Measurements from ENCODE around the gene NMNAT2.

The NMNAT2 gene

DNA sequence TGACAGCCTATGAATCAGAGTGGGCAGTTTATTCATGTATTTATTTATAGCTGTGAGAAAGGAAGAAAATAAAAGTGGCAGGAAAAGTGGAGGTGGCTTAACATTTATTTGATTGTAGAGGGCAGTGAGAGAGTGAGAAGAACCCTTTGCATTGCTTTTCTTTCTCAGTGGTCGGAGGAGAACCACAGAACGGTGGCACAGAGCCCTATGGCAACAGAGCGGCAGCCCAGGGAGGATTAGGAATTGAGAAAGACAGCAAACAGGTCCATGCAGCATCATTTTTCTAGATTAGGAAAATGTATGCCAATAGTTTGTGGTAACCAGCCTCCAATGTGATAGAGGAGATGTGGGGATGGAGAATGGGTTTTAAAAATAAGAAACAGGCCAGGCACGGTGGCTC, 53.1 kb downstream of the NMNAT2 start:
- no peak for DNase-seq (ENCODE audit: low read depth)

- no peak for DNase-seq (ENCODE audit: low read depth)
Observed at GRCh38 chr1:183363972-183364371, 54.2 kb downstream of the NMNAT2 start.

- DNase-seq (ENCODE audit: low read depth), result no peak
Observed at GRCh38 chr1:183361081-183361480, 57.1 kb downstream of the NMNAT2 start.

- no peak for DNase-seq (ENCODE audit: low read depth)
Observed at GRCh38 chr1:183360473-183360872, 57.7 kb downstream of the NMNAT2 start.

- DNase-seq (ENCODE audit: low read depth), result no peak
Observed at GRCh38 chr1:183356534-183357182, 61.5 kb downstream of the NMNAT2 start.

DNA sequence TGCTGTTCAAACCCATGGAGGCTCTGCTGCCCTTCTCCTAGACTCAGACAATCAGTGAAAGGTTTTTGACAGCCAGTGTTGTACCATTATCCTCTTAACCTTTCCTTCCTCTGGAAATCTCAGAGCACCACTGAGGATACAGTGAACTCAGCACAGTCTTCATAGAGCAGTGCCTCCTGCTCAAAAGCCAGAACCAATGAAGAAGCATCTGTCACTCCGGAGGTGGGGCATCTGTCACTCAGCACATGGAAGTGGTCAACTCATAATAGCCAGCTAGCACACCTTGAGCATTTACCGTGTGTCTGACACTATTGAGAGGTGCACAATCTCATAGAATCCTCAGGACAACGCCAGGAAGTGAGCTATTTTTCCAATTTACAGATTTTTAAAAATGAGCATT, 62.4 kb downstream of the NMNAT2 start:
- DNase-seq (ENCODE audit: low read depth), result no peak

DNA sequence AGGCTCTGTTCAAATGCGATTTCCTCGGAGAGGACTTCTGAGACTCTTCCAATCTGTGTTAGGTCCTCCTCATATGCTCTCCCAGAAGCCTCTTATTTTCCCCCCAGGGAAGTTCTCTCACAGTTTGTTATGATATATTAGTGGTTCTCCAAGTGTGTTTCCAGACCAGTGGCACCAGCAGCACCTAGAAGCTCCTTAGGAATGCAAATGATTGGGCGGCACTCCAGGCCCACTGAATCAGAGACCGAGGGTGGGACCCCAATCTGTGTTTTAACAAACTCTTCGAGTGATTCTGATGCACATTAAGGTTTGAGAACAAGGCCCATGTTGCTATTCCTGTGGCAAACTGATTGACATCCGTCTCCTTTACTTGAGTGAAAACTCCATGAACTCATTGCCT, 63.0 kb downstream of the NMNAT2 start:
- DNase-seq (ENCODE audit: low read depth), result no peak

GRCh38 chr1:183353597-183353996, 64.6 kb downstream of the NMNAT2 start:
- no peak for DNase-seq (ENCODE audit: low read depth)

DNA sequence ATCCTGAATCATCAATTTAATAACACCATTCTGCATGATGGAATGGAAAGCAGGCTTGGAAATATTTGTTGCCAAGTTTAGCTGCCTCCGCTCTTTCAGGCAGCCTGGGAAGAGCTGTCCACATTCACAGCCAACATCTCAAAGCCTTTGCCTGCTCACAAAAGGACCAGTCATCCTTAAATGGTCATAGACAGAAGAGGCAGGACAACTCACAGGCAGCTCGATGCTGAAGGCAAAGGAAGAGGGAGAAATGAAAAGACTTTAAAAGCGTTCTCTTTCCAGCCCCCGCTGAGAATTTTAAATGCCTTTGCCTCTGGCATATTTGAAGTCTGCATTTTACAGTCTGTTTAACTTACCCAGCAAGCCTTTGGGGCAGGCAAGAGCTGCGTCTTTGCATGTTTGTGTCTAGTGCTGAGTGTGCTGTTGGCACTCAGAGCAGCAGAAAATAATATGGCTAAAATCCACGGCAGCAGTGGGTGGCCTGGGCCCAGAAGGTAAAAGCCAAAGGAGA, 68.9 kb downstream of the NMNAT2 start:
- DNase-seq (ENCODE audit: low read depth), result no peak

GRCh38 chr1:183346276-183346732, 71.9 kb downstream of the NMNAT2 start:
- DNase-seq (ENCODE audit: low read depth), result no peak

DNA sequence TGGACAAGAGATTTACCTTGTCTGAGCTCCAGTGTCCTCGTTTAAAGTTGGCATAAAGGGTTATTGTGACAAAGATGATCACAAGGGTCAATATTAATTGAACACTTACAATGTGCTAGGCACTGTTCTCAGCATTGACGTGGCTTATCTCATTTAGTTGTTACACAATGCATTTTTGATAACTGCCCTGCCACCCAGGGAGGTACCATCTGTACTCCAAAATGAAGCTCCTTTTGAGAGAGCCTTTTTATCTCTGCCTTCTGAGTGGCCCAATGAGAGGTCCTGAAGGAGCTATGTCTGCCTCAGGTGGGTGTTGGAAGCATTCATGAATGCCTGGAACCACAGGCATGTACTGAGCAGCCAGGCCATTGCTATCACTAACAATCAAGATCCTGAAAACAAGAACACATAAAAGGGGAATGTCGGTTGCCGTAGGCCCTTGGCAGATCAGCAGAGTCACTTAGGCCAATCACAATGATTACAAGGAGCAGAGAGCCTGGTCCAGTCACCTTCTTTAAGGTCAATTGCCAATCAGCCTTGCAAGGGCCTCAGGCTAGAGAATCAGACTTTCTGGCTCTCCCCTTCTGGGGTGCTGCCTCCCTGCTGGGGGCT, 78.5 kb downstream of the NMNAT2 start:
- no peak for DNase-seq (ENCODE audit: low read depth)

GRCh38 chr1:183331091-183331742, 87.0 kb downstream of the NMNAT2 start:
- no peak for DNase-seq (ENCODE audit: low read depth)

GRCh38 chr1:183330335-183330734, 87.8 kb downstream of the NMNAT2 start:
- no peak for DNase-seq (ENCODE audit: low read depth)

- no peak for DNase-seq (ENCODE audit: low read depth)
Observed at GRCh38 chr1:183328371-183328770, 89.8 kb downstream of the NMNAT2 start.

GRCh38 chr1:183327434-183328290, 90.5 kb downstream of the NMNAT2 start:
- no peak for DNase-seq (ENCODE audit: low read depth)

DNA sequence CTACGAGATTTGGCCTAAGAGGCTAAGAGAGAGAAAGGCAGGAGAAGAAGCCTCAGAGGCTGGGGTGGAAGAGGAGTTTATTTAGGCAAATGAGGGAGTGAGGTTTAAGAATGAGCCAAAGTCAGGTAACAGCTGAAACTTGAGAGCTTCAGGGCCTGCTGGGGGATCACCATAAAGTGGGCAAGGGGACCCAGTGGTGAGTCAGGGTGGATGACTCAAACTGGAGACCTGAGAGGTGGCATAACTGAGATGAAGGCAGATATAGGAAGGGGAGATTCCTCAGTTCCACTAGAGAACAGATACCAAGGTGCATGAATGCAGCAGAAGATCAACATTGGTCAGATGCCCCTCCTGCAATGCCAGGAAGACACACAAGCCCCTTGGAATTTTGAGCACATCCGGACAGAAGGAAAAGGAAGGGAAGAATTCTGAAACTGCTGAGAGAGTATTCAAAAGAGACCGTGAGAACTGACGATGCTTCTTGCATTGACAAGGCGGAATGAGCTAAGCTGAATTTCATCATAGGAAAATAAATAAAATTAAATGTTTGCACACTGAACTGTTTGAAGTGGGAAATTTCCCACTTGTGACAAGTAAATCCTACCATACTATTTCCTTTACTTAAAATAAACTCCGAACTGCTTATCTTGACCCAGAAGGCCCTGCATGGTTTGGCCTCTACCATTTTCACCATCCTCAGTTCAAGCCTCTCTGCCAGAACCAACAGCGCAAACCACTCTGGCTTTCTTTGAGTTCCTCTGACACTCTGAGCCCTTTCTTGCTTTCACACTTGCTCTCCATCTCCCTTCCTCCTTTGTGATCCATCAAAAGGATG, 94.1 kb downstream of the NMNAT2 start:
- peak; percentile 14 for DNase-seq (ENCODE audit: low read depth)

GRCh38 chr1:183319606-183320005, 98.6 kb downstream of the NMNAT2 start:
- no peak for DNase-seq (ENCODE audit: low read depth)

DNA sequence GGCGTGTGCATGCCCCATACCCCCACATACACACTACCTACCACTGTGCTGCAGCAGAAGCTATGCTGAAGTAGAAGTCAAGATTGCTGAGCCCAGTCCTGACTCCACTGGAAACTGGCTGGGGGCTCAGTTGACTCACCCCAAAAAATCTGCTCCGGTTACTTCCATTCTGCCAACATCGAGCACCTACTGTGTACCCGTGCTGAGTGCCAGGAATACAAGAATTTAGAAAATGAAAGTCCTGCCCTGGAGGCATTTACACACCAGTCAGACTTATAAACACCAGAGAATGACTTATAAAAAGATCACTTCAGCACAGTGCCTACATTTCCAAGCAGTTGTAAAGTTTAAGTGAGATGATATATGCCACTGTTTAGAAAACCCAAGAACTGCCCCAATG, 99.1 kb downstream of the NMNAT2 start:
- DNase-seq (ENCODE audit: low read depth), result no peak

DNA sequence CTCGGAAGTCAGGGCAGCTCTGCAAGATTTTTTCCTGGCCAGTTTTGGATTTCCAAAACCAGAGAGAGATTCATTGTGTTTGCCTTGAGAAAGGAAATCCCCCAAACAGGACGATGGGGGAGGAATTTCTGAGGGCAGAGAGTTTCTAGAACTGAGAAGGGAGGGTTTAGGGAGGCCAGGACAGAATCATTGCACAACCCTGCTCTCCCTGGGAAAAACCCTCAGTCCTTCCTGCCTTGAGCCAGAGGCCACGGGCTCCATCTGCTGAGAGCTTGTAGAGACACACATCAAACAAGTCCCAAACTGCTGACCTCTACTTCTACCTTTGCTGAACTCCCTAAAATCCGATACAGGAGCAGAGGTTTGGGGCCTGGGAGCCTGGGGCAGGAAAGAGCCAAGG, 99.7 kb downstream of the NMNAT2 start:
- peak; percentile 72 for DNase-seq (ENCODE audit: low read depth)

GRCh38 chr1:183315991-183316758, 102.0 kb downstream of the NMNAT2 start:
- DNase-seq (ENCODE audit: low read depth), result no peak

GRCh38 chr1:183313063-183313462, 105.1 kb downstream of the NMNAT2 start:
- DNase-seq (ENCODE audit: low read depth), result no peak
